Ramos (cell line): ENCODE data around the gene PTPN11.
"Not testable (repeated sequence)": the region's sequence is repeated elsewhere in the genome, so short reads cannot be mapped to it uniquely, and the experiment has no call there.

Experiments
- in situ Hi-C: fragments of 300-500 bp; cut with MboI; formaldehyde crosslinking; loops from one replicate; pipeline ENCODE4 v1.14.3; 2022; ENCODE audit warnings: low sequenced_read_pairs; ENCODE audit not compliant: unreplicated experiment

PTPN11 gene

GRCh38 chr12:112418608-112419296 is at the start of gene PTPN11:
Gene PTPN11 (plus strand): TSS chr12:112418947. CDS start chr12:112419112, 165 bp downstream.
- in situ Hi-C loops, result no loop called here

GRCh38 chr12:112370199-112370598 is 48.5 kb upstream of the PTPN11 start:
- in situ Hi-C loops, result no loop called here

GRCh38 chr12:112370868-112371510 is 47.8 kb upstream of the PTPN11 start:
- in situ Hi-C loops, result no loop called here

GRCh38 chr12:112374166-112374740 is 44.5 kb upstream of the PTPN11 start:
- in situ Hi-C loops, result no loop called here

- in situ Hi-C loops, result no loop called here
Observed at GRCh38 chr12:112375105-112375504, 43.6 kb upstream of the PTPN11 start.

GRCh38 chr12:112380663-112381405 is 37.9 kb upstream of the PTPN11 start:
- in situ Hi-C loops, result loop anchor here (10.0 kb wide), 2 partner anchors 186 to 436 kb away; no protein-coding TSS in a partner anchor

GRCh38 chr12:112381406-112381882 is 37.3 kb upstream of the PTPN11 start:
- in situ Hi-C loops, result loop anchor here (10.0 kb wide), 2 partner anchors 187 to 437 kb away; no protein-coding TSS in a partner anchor

GRCh38 chr12:112381883-112382796 is 36.6 kb upstream of the PTPN11 start, which contains the start of gene HECTD4:
Gene HECTD4 (minus strand): TSS chr12:112382431. CDS start chr12:112382128, 303 bp downstream.
- in situ Hi-C loops, result loop anchor here (10.0 kb wide), 2 partner anchors 187 to 437 kb away; no protein-coding TSS in a partner anchor

- in situ Hi-C loops, result loop anchor here (10.0 kb wide), 2 partner anchors 188 to 438 kb away; no protein-coding TSS in a partner anchor
Observed at GRCh38 chr12:112382866-112383265, 35.9 kb upstream of the PTPN11 start.

GRCh38 chr12:112386726-112387125 is 32.0 kb upstream of the PTPN11 start:
- in situ Hi-C loops, result loop anchor here (10.0 kb wide), 2 partner anchors 192 to 442 kb away; no protein-coding TSS in a partner anchor

GRCh38 chr12:112389228-112389627 is 29.5 kb upstream of the PTPN11 start:
- in situ Hi-C loops, result loop anchor here (10.0 kb wide), 2 partner anchors 194 to 444 kb away; no protein-coding TSS in a partner anchor

- in situ Hi-C loops, result loop anchor here (10.0 kb wide), 2 partner anchors 195 to 445 kb away; no protein-coding TSS in a partner anchor
Observed at GRCh38 chr12:112389922-112390654, 28.7 kb upstream of the PTPN11 start.

- in situ Hi-C loops, result no loop called here
Observed at GRCh38 chr12:112393328-112393727, 25.4 kb upstream of the PTPN11 start.

- in situ Hi-C loops, result no loop called here
Observed at GRCh38 chr12:112401054-112401453, 17.7 kb upstream of the PTPN11 start.

GRCh38 chr12:112401903-112402498 is 16.7 kb upstream of the PTPN11 start:
- in situ Hi-C loops, result no loop called here

GRCh38 chr12:112406519-112407488 is 11.9 kb upstream of the PTPN11 start:
- in situ Hi-C loops, result no loop called here

GRCh38 chr12:112407683-112408082 is 11.1 kb upstream of the PTPN11 start:
- in situ Hi-C loops, result not testable (repeated sequence)
